H1 (cell line): ENCODE data around the gene PLA2G2E. TPM values are rescaled to one million over a fixed set of nuclear protein-coding genes. Genes with fewer than 3 reads are reported as not detected.

Experiments used
- CTCF ChIA-PET: fragments of 300-600 bp; sonication (Branson Sonifier 250); formaldehyde crosslinking; loops from one replicate; lab custom pipeline; 2021; ENCODE audit not compliant: partially characterized antibody; lab: Charles Lee
- POLR2A ChIA-PET: fragments of 300-600 bp; sonication (Branson Sonifier 250); formaldehyde crosslinking; loops from one replicate; lab custom pipeline; 2021; ENCODE audit warnings: inconsistent platforms; ENCODE audit not compliant: partially characterized antibody; lab: Charles Lee
- DNase-seq, 2 experiments: peaks; one replicate each; pipeline versions ENCODE4 v3.0.0 to v3.0.0-alpha.2; 2010 to 2022; ENCODE audit warnings: low spot score in 2 of 2, low read depth in 1 of 2, mixed read lengths in 1 of 2
- FAIRE-seq: peaks from 2 replicates; lab custom pipeline; 2011; peaks lifted over from hg19 to GRCh38; lab: Jason Lieb, UNC
- H2AFZ ChIP-seq: 2 replicates; pipeline ENCODE4 v1.8.1; 2012; ENCODE audit warnings: low read length, inconsistent platforms
- H2AK5ac ChIP-seq: 2 replicates; pipeline ENCODE4 v1.6.1; 2013; ENCODE audit warnings: low read depth, low read length
- H2BK120ac ChIP-seq: replicated peaks from 2 replicates; pipeline ENCODE3; 2013; ENCODE audit warnings: low read depth, low read length, inconsistent platforms
- H2BK12ac ChIP-seq: 2 replicates; pipeline ENCODE4 v1.6.1; 2013; ENCODE audit warnings: low read depth, low read length
- H2BK15ac ChIP-seq: 2 replicates; pipeline ENCODE4 v1.6.1; 2013; ENCODE audit warnings: low read length
- H2BK20ac ChIP-seq: 2 replicates; pipeline ENCODE4 v1.6.1; 2013; ENCODE audit warnings: low read length
- H2BK5ac ChIP-seq: 2 replicates; pipeline ENCODE4 v1.6.1; 2013; ENCODE audit warnings: low read depth, low read length
- H3K14ac ChIP-seq: 2 replicates; pipeline ENCODE4 v1.6.1; 2013; ENCODE audit warnings: inconsistent platforms; ENCODE audit not compliant: insufficient read length
- H3K18ac ChIP-seq: 2 replicates; pipeline ENCODE4 v1.6.1; 2013; ENCODE audit warnings: low read length; ENCODE audit errors: extremely low read depth
- H3K23ac ChIP-seq: 2 replicates; pipeline ENCODE4 v1.6.1; 2013; ENCODE audit warnings: inconsistent platforms; ENCODE audit not compliant: insufficient read length
- H3K23me2 ChIP-seq: 2 replicates; pipeline ENCODE4 v1.6.1; 2013; ENCODE audit warnings: low read depth, low read length
- H3K27ac ChIP-seq: 2 replicates; pipeline ENCODE4 v1.6.1; 2011; ENCODE audit warnings: low read depth, low read length, inconsistent platforms
- H3K27me3 ChIP-seq, 4 experiments: replicated peaks in 1 of 4; 1 replicate in 1 of 4; 2 replicates in 3 of 4; pipeline versions ENCODE4 v1.6.1 to v1.8.1; 2011 to 2013; ENCODE audit warnings: low read length in 3 of 4, mild to moderate bottlenecking in 3 of 4, inconsistent platforms in 2 of 4, mixed read lengths in 2 of 4, moderate library complexity in 1 of 4; ENCODE audit not compliant: control insufficient read depth in 3 of 4, insufficient read depth in 3 of 4; ENCODE audit errors: extremely low read depth in 1 of 4
- H3K36me3 ChIP-seq, 4 experiments: 2 replicates each; pipeline versions ENCODE4 v1.6.1 to v1.8.1; 2011 to 2013; ENCODE audit warnings: mild to moderate bottlenecking in 4 of 4, low read length in 3 of 4, moderate library complexity in 2 of 4, control low read depth in 1 of 4, inconsistent platforms in 1 of 4; ENCODE audit not compliant: insufficient read depth in 4 of 4, control insufficient read depth in 2 of 4
- H3K4ac ChIP-seq: replicated peaks from 2 replicates; pipeline ENCODE3; 2013; ENCODE audit warnings: low read length, low read depth, mixed read lengths, inconsistent platforms; ENCODE audit not compliant: insufficient read length
- H3K4me1 ChIP-seq, 4 experiments: replicated peaks in 1 of 4; 1 replicate in 1 of 4; 2 replicates in 3 of 4; pipeline versions ENCODE4 v1.6.1 to v1.8.1; 2011 to 2013; ENCODE audit warnings: low read length in 3 of 4, inconsistent platforms in 2 of 4, mixed read lengths in 1 of 4; ENCODE audit not compliant: insufficient read depth in 4 of 4, control insufficient read depth in 3 of 4
- H3K4me2 ChIP-seq, 2 experiments: 2 replicates each; pipeline versions ENCODE4 v1.6.1 to v1.8.1; 2011 to 2013; ENCODE audit warnings: low read depth in 2 of 2, low read length in 2 of 2, control low read depth in 1 of 2, inconsistent platforms in 1 of 2, mild to moderate bottlenecking in 1 of 2; ENCODE audit not compliant: insufficient read depth in 1 of 2
- H3K4me3 ChIP-seq, 4 experiments: fragments of 200-600, 300-600 bp in 1 of 4; sonication (generic), shearing (Covaris generic), sonication (Bioruptor Twin) in 1 of 4; 2 replicates each; pipeline versions ENCODE4 v1.5.1 to v1.8.1; 2011 to 2016; ENCODE audit warnings: low read length in 4 of 4, low read depth in 3 of 4, control low read depth in 2 of 4, inconsistent platforms in 2 of 4, mild to moderate bottlenecking in 2 of 4, mixed read lengths in 1 of 4, moderate library complexity in 1 of 4; ENCODE audit not compliant: insufficient read depth in 2 of 4; ENCODE audit errors: extremely low read depth in 1 of 4
- H3K56ac ChIP-seq: replicated peaks from 2 replicates; pipeline ENCODE3; 2013; ENCODE audit warnings: low read depth, mild to moderate bottlenecking, mixed read lengths, low read length, inconsistent platforms; ENCODE audit not compliant: insufficient read length
- H3K79me1 ChIP-seq: 2 replicates; pipeline ENCODE4 v1.6.1; 2013; ENCODE audit warnings: low read depth, low read length, control low read depth
- H3K79me2 ChIP-seq, 2 experiments: 2 replicates each; pipeline versions ENCODE4 v1.6.1 to v1.8.1; 2012 to 2013; ENCODE audit warnings: low read length in 2 of 2, mild to moderate bottlenecking in 2 of 2, inconsistent platforms in 1 of 2; ENCODE audit not compliant: insufficient read depth in 2 of 2, control insufficient read depth in 1 of 2
- H3K9ac ChIP-seq, 4 experiments: replicated peaks in 1 of 4; 1 replicate in 1 of 4; 2 replicates in 3 of 4; pipeline versions ENCODE4 v1.6.1 to v1.8.1; 2011 to 2013; ENCODE audit warnings: low read depth in 3 of 4, low read length in 3 of 4, control low read depth in 2 of 4, mild to moderate bottlenecking in 2 of 4, moderate library complexity in 2 of 4, inconsistent platforms in 1 of 4; ENCODE audit errors: extremely low read depth in 1 of 4
- H3K9me3 ChIP-seq, 2 experiments: 2 replicates each; pipeline versions ENCODE4 v1.6.1 to v1.8.1; 2012 to 2013; ENCODE audit warnings: mild to moderate bottlenecking in 2 of 2, moderate library complexity in 2 of 2, control low read depth in 1 of 2, inconsistent platforms in 1 of 2, low read depth in 1 of 2, low read length in 1 of 2, mixed read lengths in 1 of 2; ENCODE audit not compliant: insufficient read depth in 2 of 2
- H4K20me1 ChIP-seq, 2 experiments: replicated peaks in 1 of 2; 2 replicates each; pipeline versions ENCODE3 to v1.8.1; 2011 to 2013; ENCODE audit warnings: inconsistent platforms in 2 of 2, low read length in 2 of 2, mild to moderate bottlenecking in 1 of 2; ENCODE audit not compliant: insufficient read depth in 2 of 2, control insufficient read depth in 1 of 2
- H4K5ac ChIP-seq: 2 replicates; pipeline ENCODE4 v1.6.1; 2013; ENCODE audit warnings: low read length, low read depth, mixed read lengths, inconsistent platforms; ENCODE audit not compliant: insufficient read length
- H4K8ac ChIP-seq: 2 replicates; pipeline ENCODE4 v1.8.0; 2013; ENCODE audit warnings: mild to moderate bottlenecking, moderate library complexity, low read length, inconsistent platforms; ENCODE audit not compliant: insufficient read depth; ENCODE audit errors: extremely low read depth
- H4K91ac ChIP-seq: replicated peaks from 2 replicates; pipeline ENCODE3; 2013; ENCODE audit warnings: low read length, mixed read lengths, inconsistent platforms; ENCODE audit not compliant: insufficient read length
- CBX8 ChIP-seq: fragments of 300-800, 300-1000 bp; sonication (generic); IDR thresholded peaks from 2 replicates; pipeline ENCODE4 v1.7.1; 2016; ENCODE audit warnings: low read depth, low read length, borderline replicate concordance
- CREB1 ChIP-seq: IDR thresholded peaks from 2 replicates; pipeline ENCODE4 v1.6.1; 2012; ENCODE audit warnings: inconsistent platforms
- EZH2 ChIP-seq: fragments of 200-600 bp; sonication (generic); IDR thresholded peaks from 2 replicates; pipeline ENCODE4 v1.7.1; 2012; ENCODE audit warnings: low read depth, mild to moderate bottlenecking, moderate library complexity, low read length, inconsistent platforms; ENCODE audit not compliant: severe bottlenecking
- KDM1A ChIP-seq: fragments of 200-600, 300-600 bp; sonication (generic); IDR thresholded peaks from 2 replicates; pipeline ENCODE4 v1.7.1; 2016; ENCODE audit warnings: mild to moderate bottlenecking, low read length, borderline replicate concordance
- POLR2A ChIP-seq, 2 experiments: IDR thresholded peaks; 1 replicate in 1 of 2; 2 replicates in 1 of 2; pipeline ENCODE4 v1.6.1; 2011; ENCODE audit warnings: low read depth in 2 of 2, low read length in 2 of 2, mild to moderate bottlenecking in 2 of 2; ENCODE audit errors: control extremely low read depth in 1 of 2
- POU5F1 ChIP-seq: IDR thresholded peaks from 2 replicates; pipeline ENCODE4 v1.6.1; 2011; ENCODE audit warnings: low read depth, mild to moderate bottlenecking, low read length, moderate library complexity
- SAP30 ChIP-seq: fragments of 300-600 bp; sonication (generic); IDR thresholded peaks from 2 replicates; pipeline ENCODE4 v1.7.1; 2012; ENCODE audit warnings: low read length, moderate library complexity, mild to moderate bottlenecking, inconsistent platforms; ENCODE audit not compliant: insufficient read depth, insufficient replicate concordance
- SUZ12 ChIP-seq: fragments of 200-600 bp; sonication (generic); IDR thresholded peaks from 2 replicates; pipeline ENCODE4 v1.6.1; 2012; ENCODE audit warnings: mild to moderate bottlenecking, inconsistent platforms, low read length, moderate library complexity, mixed read lengths
- TAF1 ChIP-seq: IDR thresholded peaks from 2 replicates; pipeline ENCODE4 v1.6.1; 2011; ENCODE audit warnings: mild to moderate bottlenecking, low read depth, low read length
- TEAD4 ChIP-seq: IDR thresholded peaks from 2 replicates; pipeline ENCODE4 v1.6.1; 2012; ENCODE audit warnings: low read depth, low read length, inconsistent platforms, mixed read lengths
- YY1 ChIP-seq: IDR thresholded peaks from 2 replicates; pipeline ENCODE4 v1.6.1; 2011; ENCODE audit warnings: low read depth, mild to moderate bottlenecking, low read length
- WGBS, 2 experiments: shearing (Covaris generic) in 1 of 2; methylation state at CpG; one replicate each; pipeline versions ENCODE4 v1.1.6 to v1.1.7; 2013 to 2015; ENCODE audit warnings: low lambda C conversion rate in 2 of 2, mixed read lengths in 2 of 2, inconsistent platforms in 1 of 2, low coverage in 1 of 2, missing lambda C conversion rate in 1 of 2; ENCODE audit not compliant: insufficient replicate concordance in 2 of 2, insufficient coverage in 1 of 2, insufficient read length in 1 of 2; ENCODE audit errors: extremely low coverage in 1 of 2, missing lambda C conversion rate in 1 of 2; 5-methylcytosine and 5-hydroxymethylcytosine counted together
- polyA plus RNA-seq, 7 experiments: library from polyadenylated mRNA; depleted of rRNA in 3 of 7; stranded (reverse) in 5 of 7; unstranded in 2 of 7; fragments of >200 nt in 5 of 7; fragments of 200-250 nt in 2 of 7; gene quantifications; 1 replicate in 5 of 7; 2 replicates in 1 of 7; 4 replicates in 1 of 7; pipeline versions ENCODE4 v1.2.1 to v1.2.3, GENCODE V29; 2011 to 2013; ENCODE audit warnings: missing spikeins in 2 of 7, mixed read lengths in 2 of 7
- total RNA-seq: library from RNA; stranded (reverse); fragmentation: NEBNext Ultra II Directional; extraction: Animal tissue kit (Norgen Biotek cat#: 25700); gene quantifications from 2 replicates; pipeline ENCODE4 v1.2.1, GENCODE V29; 2021
- TF ChIP-seq, protein P1 (sequence below): IDR thresholded peaks from 2 replicates; pipeline ENCODE4 v1.6.1; 2011; ENCODE audit warnings: low read depth, mild to moderate bottlenecking, low read length; ENCODE audit not compliant: insufficient read depth
- TF ChIP-seq, protein P2 (sequence below): IDR thresholded peaks from 2 replicates; pipeline ENCODE4 v1.6.1; 2012; ENCODE audit warnings: low read length, inconsistent platforms

The PLA2G2E gene
- total and polyA plus RNA-seq, 2 of the 8 experiments (the other 6 are each of a cell fraction or from before 2014, with no cell fraction given), result not detected

DNA sequence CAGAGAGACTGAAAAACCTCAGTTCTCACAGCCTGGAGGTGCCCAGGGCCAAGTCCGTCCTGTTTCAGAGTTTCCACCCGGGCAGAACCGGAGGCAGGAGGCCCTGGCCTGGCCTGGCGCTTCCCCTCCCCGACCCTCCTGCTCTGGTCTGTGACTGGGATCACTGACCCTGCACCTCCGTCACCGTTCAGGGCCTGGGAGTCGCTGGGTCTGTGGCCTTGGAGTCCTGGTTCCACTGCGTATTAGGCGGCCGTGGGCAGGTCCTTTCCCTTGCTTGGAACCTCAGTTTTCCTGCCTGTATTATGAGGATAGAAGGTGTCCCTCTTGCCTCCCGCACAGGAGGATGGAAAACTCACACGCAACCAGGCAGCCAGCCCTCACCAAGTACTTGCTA, 533 bp upstream of the PLA2G2E start:
- Histone ChIP-seq H4K91ac (no peak overlapping the region), H2BK120ac (no peak overlapping the region), H3K4me3 (no peak overlapping the region), H3K79me1 (no peaks in the 10 kb centered on the region), H2AFZ (no peak overlapping the region), H3K4me2 (no peak overlapping the region), H3K79me2 (no peaks in the 10 kb centered on the region), H2BK5ac (no peak overlapping the region), H2BK15ac (no peak overlapping the region), H3K9me3 (no peaks in the 10 kb centered on the region), H3K27ac (no peak overlapping the region), H2BK12ac (no peak overlapping the region), H3K9ac (no peak overlapping the region), H3K18ac (no peak overlapping the region), H3K56ac (no peak overlapping the region), H3K14ac (no peak overlapping the region), H3K4me1 (peaks cover 0 to 3% (median 0%) of the 10 kb centered on the region in 4 experiments; a peak in 1 of 7 replicates), H3K36me3 (no peaks in the 10 kb centered on the region), H3K27me3 (no peaks in the 10 kb centered on the region), H4K8ac (no peak overlapping the region), H4K5ac (no peak overlapping the region), H3K23ac (no peak overlapping the region), H2BK20ac (no peak overlapping the region), H2AK5ac (no peak overlapping the region), H3K4ac (no peak overlapping the region), H4K20me1 (no peaks in the 10 kb centered on the region), H3K23me2 (no peaks in the 10 kb centered on the region; the same call in 1 of the 2 replicates)
- ChIA-PET POLR2A (no interaction called here), CTCF (interaction anchor here (0.8 to 10.5 kb wide), 2 partner anchors 191 to 224 kb away, joined by 3 to 127 read pairs; no protein-coding TSS in a partner anchor)
- FAIRE-seq (no peak), DNase-seq (no peak)
- 81% methylated on average over 13 of the region's 13 CpGs; no CpG with 5 or more reads in 1 of the 2 experiments for WGBS, 2 experiments
- no peak for TF ChIP-seq POU5F1
- TF ChIP-seq TAF1, result no peak
- TF ChIP-seq, protein P1, sequence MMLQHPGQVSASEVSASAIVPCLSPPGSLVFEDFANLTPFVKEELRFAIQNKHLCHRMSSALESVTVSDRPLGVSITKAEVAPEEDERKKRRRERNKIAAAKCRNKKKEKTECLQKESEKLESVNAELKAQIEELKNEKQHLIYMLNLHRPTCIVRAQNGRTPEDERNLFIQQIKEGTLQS, result no peak
- TF ChIP-seq, protein P2, sequence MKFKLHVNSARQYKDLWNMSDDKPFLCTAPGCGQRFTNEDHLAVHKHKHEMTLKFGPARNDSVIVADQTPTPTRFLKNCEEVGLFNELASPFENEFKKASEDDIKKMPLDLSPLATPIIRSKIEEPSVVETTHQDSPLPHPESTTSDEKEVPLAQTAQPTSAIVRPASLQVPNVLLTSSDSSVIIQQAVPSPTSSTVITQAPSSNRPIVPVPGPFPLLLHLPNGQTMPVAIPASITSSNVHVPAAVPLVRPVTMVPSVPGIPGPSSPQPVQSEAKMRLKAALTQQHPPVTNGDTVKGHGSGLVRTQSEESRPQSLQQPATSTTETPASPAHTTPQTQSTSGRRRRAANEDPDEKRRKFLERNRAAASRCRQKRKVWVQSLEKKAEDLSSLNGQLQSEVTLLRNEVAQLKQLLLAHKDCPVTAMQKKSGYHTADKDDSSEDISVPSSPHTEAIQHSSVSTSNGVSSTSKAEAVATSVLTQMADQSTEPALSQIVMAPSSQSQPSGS, result no peak
- no peak for TF ChIP-seq POLR2A (IDR thresholded peaks at IDR 0.05; ENCODE audit: control extremely low read depth in 1 of 2, low read depth in 2 of 2, low read length in 2 of 2)
- TF ChIP-seq SUZ12, result no peak
- TF ChIP-seq CREB1, result no peak
- no peak for TF ChIP-seq TEAD4
- TF ChIP-seq KDM1A, result no peak
- no peak for TF ChIP-seq EZH2
- no peak for TF ChIP-seq CBX8
- TF ChIP-seq YY1, result no peak
- TF ChIP-seq SAP30, result no peak
